Left forelimb (tissue), 1 donor: Measurements from ENCODE around the gene PSRC1.
"Not testable (repeated sequence)": the region's sequence is repeated elsewhere in the genome, so short reads cannot be mapped to it uniquely, and the experiment has no call there.

Source experiments
- DNase-seq: peaks from one replicate; pipeline ENCODE4 v3.0.0-alpha.2; 2018; ENCODE audit warnings: low spot score

Gene PSRC1

DNA sequence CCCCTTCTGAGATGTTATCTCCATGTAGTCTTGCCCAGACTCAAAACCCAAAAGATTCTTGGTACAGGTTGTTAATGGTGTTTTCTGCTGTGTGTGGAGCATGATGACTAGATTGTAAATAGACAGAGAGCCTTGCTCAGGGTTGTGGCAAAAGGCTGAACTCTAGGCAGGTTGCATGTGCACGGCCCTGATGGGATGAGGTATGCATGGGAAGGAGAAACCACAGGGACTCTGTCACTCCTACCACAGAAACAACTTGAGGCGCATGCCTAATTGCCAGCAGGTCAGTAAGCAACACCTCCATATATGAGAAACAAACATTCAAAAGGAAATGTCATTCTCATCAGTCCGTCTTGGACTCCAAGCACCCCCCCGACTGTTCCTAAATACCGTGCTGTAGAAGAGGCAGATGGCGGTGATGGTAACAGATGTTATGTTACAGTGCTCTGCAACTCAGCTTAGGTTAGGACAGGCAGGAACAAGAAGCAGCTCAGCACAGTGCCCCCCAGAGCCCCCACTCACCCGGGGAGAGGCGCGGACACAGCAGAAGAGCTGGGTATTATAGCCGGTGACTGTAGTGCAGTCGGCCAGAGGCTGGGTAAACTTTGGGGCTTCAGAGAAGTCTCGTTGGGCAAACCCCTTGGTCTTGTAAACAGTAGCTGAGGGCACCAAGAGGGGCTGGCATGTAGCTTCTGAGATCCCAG lies 12.9 kb upstream of the PSRC1 start:
- no peak for DNase-seq

DNA sequence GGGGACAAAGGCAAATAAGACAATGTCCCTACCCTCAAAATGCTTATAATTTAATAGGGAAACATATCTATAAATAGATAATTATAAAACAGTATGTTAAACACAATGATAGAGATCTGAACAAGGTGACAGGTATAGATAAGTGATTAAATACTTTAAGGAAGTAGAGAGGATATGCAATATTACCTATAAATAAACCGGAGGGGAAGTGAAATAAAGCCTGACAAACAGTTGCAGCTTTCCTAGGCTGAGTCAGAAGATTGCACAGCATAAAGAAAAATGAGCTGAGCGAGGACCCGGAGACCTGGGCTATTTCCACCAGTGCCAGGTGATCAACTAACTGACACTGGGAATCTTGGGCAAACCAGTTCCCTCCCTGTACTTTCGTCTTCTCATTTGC lies 11.5 kb upstream of the PSRC1 start:
- no peak for DNase-seq

DNA sequence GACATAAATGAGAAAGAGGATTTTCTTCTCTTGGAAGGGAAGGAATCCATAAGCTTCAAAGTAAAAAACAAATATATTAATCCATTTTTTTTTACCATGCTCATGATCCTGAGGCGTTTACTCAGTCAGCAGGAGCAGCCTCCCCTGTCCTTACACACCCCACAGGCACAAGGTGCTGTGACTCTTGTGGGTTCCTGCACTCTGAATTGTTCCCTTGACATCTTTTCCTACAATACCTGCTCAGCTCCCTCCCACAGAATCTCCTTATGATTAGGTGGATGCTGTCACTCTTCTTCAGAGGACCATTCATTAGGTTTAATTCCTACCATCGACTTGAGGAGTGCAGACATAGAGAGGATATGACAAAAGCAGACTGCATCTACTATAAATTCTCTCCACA lies 10.1 kb upstream of the PSRC1 start:
- no peak for DNase-seq

- DNase-seq: no peak
These were observed 9.4 kb upstream of the PSRC1 start for GRCh38 chr1:109292364-109292763.

DNA sequence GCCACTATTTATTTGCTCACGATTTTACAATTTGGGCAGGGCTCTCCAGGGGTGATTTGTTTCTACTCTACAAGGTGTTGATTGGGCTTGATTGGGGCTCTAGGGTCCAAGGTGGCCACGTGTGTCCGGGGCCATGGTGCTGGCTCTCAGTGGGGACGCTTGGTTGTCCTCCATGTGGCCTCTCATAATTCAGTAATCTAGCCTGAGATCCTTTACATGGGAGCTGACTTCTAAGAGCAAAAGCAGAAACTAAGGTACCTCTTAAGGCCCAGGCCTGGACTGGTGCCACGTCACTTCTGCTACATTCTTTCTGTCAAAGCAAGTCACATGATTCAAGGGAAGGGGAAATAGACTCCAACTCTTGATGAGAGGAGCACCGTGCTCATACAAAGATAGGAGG lies 8.1 kb upstream of the PSRC1 start:
- DNase-seq: no peak

- DNase-seq: no peak
These were observed 7.2 kb upstream of the PSRC1 start for GRCh38 chr1:109290137-109290536.

- not testable (repeated sequence) for DNase-seq
These were observed 3.8 kb upstream of the PSRC1 start for GRCh38 chr1:109286762-109287161.

- no peak for DNase-seq
These were observed 1.0 kb upstream of the PSRC1 start for GRCh38 chr1:109283748-109284600.

- DNase-seq: no peak
These were observed 421 bp downstream of the PSRC1 start for GRCh38 chr1:109282497-109282951.

DNA sequence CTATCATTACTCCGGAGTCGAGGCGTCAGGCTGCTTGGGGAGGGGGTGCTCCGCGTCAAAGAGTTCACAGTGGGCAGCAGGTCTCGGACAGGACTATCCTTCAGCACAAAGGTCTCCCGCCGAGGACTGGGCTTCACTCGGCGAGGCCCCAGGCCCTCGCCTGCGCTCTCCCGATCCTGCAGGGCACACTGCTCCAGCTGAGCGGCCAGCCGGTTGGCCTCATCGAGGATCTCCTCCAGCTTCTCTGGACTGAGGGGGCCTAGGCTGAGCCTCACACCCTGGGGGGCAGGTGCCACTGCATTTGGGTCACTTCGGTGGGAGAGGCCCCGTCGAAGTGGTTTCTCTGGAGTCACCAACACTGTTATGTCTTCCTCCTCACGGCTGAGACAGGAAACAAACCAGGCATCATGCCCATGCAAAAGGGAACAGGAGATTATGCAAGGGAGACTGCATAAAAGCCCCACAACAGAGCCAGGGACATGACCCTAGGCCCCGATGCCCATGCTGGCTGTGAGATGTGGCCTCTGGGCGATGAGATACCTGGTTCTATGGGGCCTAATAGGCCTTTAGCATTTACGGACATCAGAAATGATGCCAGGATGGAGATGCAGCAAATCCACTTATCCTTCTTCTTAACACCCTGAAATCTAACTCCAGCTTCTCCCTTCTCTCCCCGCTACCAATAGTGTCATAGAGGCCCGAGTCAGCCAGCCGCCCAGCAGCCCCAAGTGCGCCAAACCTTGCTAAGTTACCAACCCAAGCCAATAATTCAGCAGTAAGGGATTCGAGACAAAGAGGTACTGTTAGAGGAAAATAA lies 1.1 kb downstream of the PSRC1 start:
- DNase-seq: no peak

- no peak for DNase-seq
These were observed 2.1 kb downstream of the PSRC1 start for GRCh38 chr1:109280862-109281261.

- DNase-seq: no peak
These were observed 3.2 kb downstream of the PSRC1 start for GRCh38 chr1:109279615-109280278.

GRCh38 chr1:109277434-109278204 lies 5.3 kb downstream of the PSRC1 start:
- DNase-seq: peak; percentile 78

- no peak for DNase-seq
These were observed 7.1 kb downstream of the PSRC1 start for GRCh38 chr1:109275706-109276345.

- DNase-seq: no peak
These were observed 8.1 kb downstream of the PSRC1 start for GRCh38 chr1:109274533-109275476.

DNA sequence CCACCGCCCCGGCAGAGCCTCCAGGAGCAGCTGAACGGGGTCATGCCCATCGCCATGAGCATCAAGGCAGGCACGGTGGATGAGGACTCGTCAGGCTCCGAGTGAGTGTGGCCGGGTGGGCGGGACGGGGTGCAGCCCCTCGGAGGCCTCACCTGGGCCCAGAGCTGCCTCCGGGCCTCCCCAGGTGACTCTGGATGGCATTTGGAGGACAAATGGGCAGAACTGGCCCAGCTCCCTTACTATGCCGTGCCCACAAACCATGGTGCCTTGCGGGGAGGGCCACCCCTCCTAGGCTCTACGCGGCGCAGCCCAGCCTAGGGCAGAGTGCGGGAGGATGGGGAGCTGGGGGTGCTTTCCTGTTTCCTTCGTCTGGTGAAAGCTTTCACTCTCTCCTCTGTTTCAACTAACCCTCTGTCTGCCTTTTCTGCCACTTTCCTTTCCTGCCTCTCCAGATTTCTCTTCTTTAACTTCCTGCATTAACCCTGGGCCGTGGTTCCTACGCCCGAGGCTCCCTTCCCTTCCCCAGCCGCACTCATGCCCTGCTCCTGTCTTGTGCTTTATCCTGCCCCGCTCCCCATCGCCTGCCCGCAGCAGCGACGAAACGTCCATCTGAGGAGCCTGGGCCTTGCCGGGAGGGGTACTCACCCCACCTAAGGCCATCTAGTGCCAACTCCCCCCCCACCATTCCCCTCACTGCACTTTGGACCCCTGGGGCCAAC lies 9.2 kb downstream of the PSRC1 start:
- no peak for DNase-seq

GRCh38 chr1:109272831-109273547 lies 10.0 kb downstream of the PSRC1 start:
- DNase-seq: no peak
